ENCODE measurements around the gene VGLL2.

Gene VGLL2

GRCh38 chr6:117276778-117277316 lies 11.5 kb downstream of the VGLL2 start:
- no peak overlapping the region for H3K4me3 ChIP-seq (ENCODE audit: low read depth, low read length)
- no peak for TF ChIP-seq CTCF (IDR thresholded peaks at IDR 0.05; ENCODE audit: low read depth, low read length)

GRCh38 chr6:117280922-117281321 lies 15.6 kb downstream of the VGLL2 start:
- H3K4me3 ChIP-seq (ENCODE audit: low read depth, low read length), result no peak overlapping the region
- TF ChIP-seq CTCF (IDR thresholded peaks at IDR 0.05; ENCODE audit: low read depth, low read length), result no peak

- no peak for TF ChIP-seq CTCF (IDR thresholded peaks at IDR 0.05; ENCODE audit: low read depth, low read length)
- no peak overlapping the region for H3K4me3 ChIP-seq (ENCODE audit: low read depth, low read length)
These were observed 22.8 kb downstream of the VGLL2 start for GRCh38 chr6:117288083-117288715.

- no peak for TF ChIP-seq CTCF (IDR thresholded peaks at IDR 0.05; ENCODE audit: low read depth, low read length)
These were observed 25.0 kb downstream of the VGLL2 start for GRCh38 chr6:117290173-117290846.

GRCh38 chr6:117298941-117299340 lies 33.6 kb downstream of the VGLL2 start:
- no peak overlapping the region for H3K4me3 ChIP-seq (ENCODE audit: low read depth, low read length)
- no peak for TF ChIP-seq CTCF (IDR thresholded peaks at IDR 0.05; ENCODE audit: low read depth, low read length)

More at GRCh38 chr6:117290173-117290846, 25.0 kb downstream of the VGLL2 start:
- no peak overlapping the region for H3K4me3 ChIP-seq (ENCODE audit: low read depth, low read length)

- H3K4me3 ChIP-seq (ENCODE audit: low read depth, low read length), result no peak overlapping the region
- no peak for TF ChIP-seq CTCF (IDR thresholded peaks at IDR 0.05; ENCODE audit: low read depth, low read length)
These were observed 38.0 kb downstream of the VGLL2 start for GRCh38 chr6:117303323-117303722.

GRCh38 chr6:117304446-117304845 lies 39.1 kb downstream of the VGLL2 start:
- H3K4me3 ChIP-seq (ENCODE audit: low read depth, low read length), result no peak overlapping the region
- no peak for TF ChIP-seq CTCF (IDR thresholded peaks at IDR 0.05; ENCODE audit: low read depth, low read length)
